ENCODE data around the gene IMMP2L.

Gene IMMP2L

GRCh38 chr7:110733221-110733620 is 829.1 kb downstream of the IMMP2L start:
- Histone ChIP-seq H3K36me3 (ENCODE audit: control insufficient read depth in 1 of 2, insufficient read depth in 2 of 2, low read length in 2 of 2) (no peaks in the 10 kb centered on the region), H3K4me3 (ENCODE audit: low read depth in 1 of 2, low read length in 2 of 2) (no peak overlapping the region), H3K9me3 (ENCODE audit: control insufficient read depth in 1 of 2, low read length in 2 of 2) (no peaks in the 10 kb centered on the region), H3K27ac (ENCODE audit: low read length) (no peak overlapping the region), H3K4me1 (ENCODE audit: control insufficient read depth in 1 of 2, insufficient read depth in 2 of 2, low read length in 2 of 2) (no peaks in the 10 kb centered on the region), H3K27me3 (ENCODE audit: low read depth, low read length) (no peaks in the 10 kb centered on the region)

- Histone ChIP-seq H3K4me1 (ENCODE audit: control insufficient read depth in 1 of 2, insufficient read depth in 2 of 2, low read length in 2 of 2) (no peaks in the 10 kb centered on the region), H3K27ac (ENCODE audit: low read length) (no peak overlapping the region), H3K36me3 (ENCODE audit: control insufficient read depth in 1 of 2, insufficient read depth in 2 of 2, low read length in 2 of 2) (no peaks in the 10 kb centered on the region), H3K4me3 (ENCODE audit: low read depth in 1 of 2, low read length in 2 of 2) (no peak overlapping the region), H3K9me3 (ENCODE audit: control insufficient read depth in 1 of 2, low read length in 2 of 2) (no peaks in the 10 kb centered on the region), H3K27me3 (ENCODE audit: low read depth, low read length) (no peaks in the 10 kb centered on the region)
These were observed 837.5 kb downstream of the IMMP2L start for GRCh38 chr7:110724811-110725210.

GRCh38 chr7:110721395-110721794 is 840.9 kb downstream of the IMMP2L start:
- no peaks in the 10 kb centered on the region for H3K9me3 ChIP-seq (ENCODE audit: control insufficient read depth in 1 of 2, low read length in 2 of 2)
- no peaks in the 10 kb centered on the region for H3K36me3 ChIP-seq (ENCODE audit: control insufficient read depth in 1 of 2, insufficient read depth in 2 of 2, low read length in 2 of 2)
- H3K4me1 ChIP-seq (ENCODE audit: control insufficient read depth in 1 of 2, insufficient read depth in 2 of 2, low read length in 2 of 2): no peaks in the 10 kb centered on the region
- H3K27me3 ChIP-seq (ENCODE audit: low read depth, low read length): no peaks in the 10 kb centered on the region
- no peak overlapping the region for H3K27ac ChIP-seq (ENCODE audit: low read length)
- H3K4me3 ChIP-seq (ENCODE audit: low read depth in 1 of 2, low read length in 2 of 2): no peak overlapping the region

- H3K27me3 ChIP-seq (ENCODE audit: low read depth, low read length): no peaks in the 10 kb centered on the region
- no peaks in the 10 kb centered on the region for H3K36me3 ChIP-seq (ENCODE audit: control insufficient read depth in 1 of 2, insufficient read depth in 2 of 2, low read length in 2 of 2)
- H3K9me3 ChIP-seq (ENCODE audit: control insufficient read depth in 1 of 2, low read length in 2 of 2): no peaks in the 10 kb centered on the region
- H3K4me1 ChIP-seq (ENCODE audit: control insufficient read depth in 1 of 2, insufficient read depth in 2 of 2, low read length in 2 of 2): no peaks in the 10 kb centered on the region
- no peak overlapping the region for H3K4me3 ChIP-seq (ENCODE audit: low read depth in 1 of 2, low read length in 2 of 2)
- H3K27ac ChIP-seq (ENCODE audit: low read length): no peak overlapping the region
These were observed 841.7 kb downstream of the IMMP2L start for GRCh38 chr7:110720626-110721025.

GRCh38 chr7:110719741-110720140 is 842.6 kb downstream of the IMMP2L start:
- H3K4me3 ChIP-seq (ENCODE audit: low read depth in 1 of 2, low read length in 2 of 2): no peak overlapping the region
- H3K27ac ChIP-seq (ENCODE audit: low read length): no peak overlapping the region
- no peaks in the 10 kb centered on the region for H3K27me3 ChIP-seq (ENCODE audit: low read depth, low read length)
- no peaks in the 10 kb centered on the region for H3K9me3 ChIP-seq (ENCODE audit: control insufficient read depth in 1 of 2, low read length in 2 of 2)
- no peaks in the 10 kb centered on the region for H3K36me3 ChIP-seq (ENCODE audit: control insufficient read depth in 1 of 2, insufficient read depth in 2 of 2, low read length in 2 of 2)
- H3K4me1 ChIP-seq (ENCODE audit: control insufficient read depth in 1 of 2, insufficient read depth in 2 of 2, low read length in 2 of 2): no peaks in the 10 kb centered on the region

- Histone ChIP-seq H3K9me3 (ENCODE audit: control insufficient read depth in 1 of 2, low read length in 2 of 2) (no peaks in the 10 kb centered on the region), H3K27me3 (ENCODE audit: low read depth, low read length) (no peaks in the 10 kb centered on the region), H3K27ac (ENCODE audit: low read length) (no peak overlapping the region), H3K36me3 (ENCODE audit: control insufficient read depth in 1 of 2, insufficient read depth in 2 of 2, low read length in 2 of 2) (no peaks in the 10 kb centered on the region), H3K4me3 (ENCODE audit: low read depth in 1 of 2, low read length in 2 of 2) (no peak overlapping the region), H3K4me1 (ENCODE audit: control insufficient read depth in 1 of 2, insufficient read depth in 2 of 2, low read length in 2 of 2) (no peaks in the 10 kb centered on the region)
These were observed 843.6 kb downstream of the IMMP2L start for GRCh38 chr7:110718503-110719205.

- no peaks in the 10 kb centered on the region for H3K27me3 ChIP-seq (ENCODE audit: low read depth, low read length)
- peaks cover 0 to 3% of the 10 kb centered on the region in 2 donors for H3K9me3 ChIP-seq (ENCODE audit: control insufficient read depth in 1 of 2, low read length in 2 of 2)
- H3K4me3 ChIP-seq (ENCODE audit: low read depth in 1 of 2, low read length in 2 of 2): no peak overlapping the region
- no peaks in the 10 kb centered on the region for H3K4me1 ChIP-seq (ENCODE audit: control insufficient read depth in 1 of 2, insufficient read depth in 2 of 2, low read length in 2 of 2)
- no peaks in the 10 kb centered on the region for H3K36me3 ChIP-seq (ENCODE audit: control insufficient read depth in 1 of 2, insufficient read depth in 2 of 2, low read length in 2 of 2)
- H3K27ac ChIP-seq (ENCODE audit: low read length): no peak overlapping the region
These were observed 858.1 kb downstream of the IMMP2L start for GRCh38 chr7:110704225-110704624.

GRCh38 chr7:110698576-110698975 is 863.7 kb downstream of the IMMP2L start:
- no peaks in the 10 kb centered on the region for H3K27me3 ChIP-seq (ENCODE audit: low read depth, low read length)

GRCh38 chr7:110693344-110693743 is 868.9 kb downstream of the IMMP2L start:
- Histone ChIP-seq H3K4me1 (ENCODE audit: control insufficient read depth in 1 of 2, insufficient read depth in 2 of 2, low read length in 2 of 2) (no peaks in the 10 kb centered on the region), H3K27me3 (ENCODE audit: low read depth, low read length) (no peaks in the 10 kb centered on the region), H3K9me3 (ENCODE audit: control insufficient read depth in 1 of 2, low read length in 2 of 2) (no peaks in the 10 kb centered on the region), H3K36me3 (ENCODE audit: control insufficient read depth in 1 of 2, insufficient read depth in 2 of 2, low read length in 2 of 2) (no peaks in the 10 kb centered on the region), H3K4me3 (ENCODE audit: low read depth in 1 of 2, low read length in 2 of 2) (no peak overlapping the region), H3K27ac (ENCODE audit: low read length) (no peak overlapping the region)

More at GRCh38 chr7:110698576-110698975, 863.7 kb downstream of the IMMP2L start:
- H3K27ac ChIP-seq (ENCODE audit: low read length): no peak overlapping the region
- no peaks in the 10 kb centered on the region for H3K9me3 ChIP-seq (ENCODE audit: control insufficient read depth in 1 of 2, low read length in 2 of 2)
- no peak overlapping the region for H3K4me3 ChIP-seq (ENCODE audit: low read depth in 1 of 2, low read length in 2 of 2)
- no peaks in the 10 kb centered on the region for H3K4me1 ChIP-seq (ENCODE audit: control insufficient read depth in 1 of 2, insufficient read depth in 2 of 2, low read length in 2 of 2)
- H3K36me3 ChIP-seq (ENCODE audit: control insufficient read depth in 1 of 2, insufficient read depth in 2 of 2, low read length in 2 of 2): no peaks in the 10 kb centered on the region

GRCh38 chr7:110688908-110689307 is 873.4 kb downstream of the IMMP2L start:
- H3K36me3 ChIP-seq (ENCODE audit: control insufficient read depth in 1 of 2, insufficient read depth in 2 of 2, low read length in 2 of 2): no peaks in the 10 kb centered on the region
- no peaks in the 10 kb centered on the region for H3K9me3 ChIP-seq (ENCODE audit: control insufficient read depth in 1 of 2, low read length in 2 of 2)
- no peak overlapping the region for H3K27ac ChIP-seq (ENCODE audit: low read length)
- no peak overlapping the region for H3K4me3 ChIP-seq (ENCODE audit: low read depth in 1 of 2, low read length in 2 of 2)
- no peaks in the 10 kb centered on the region for H3K4me1 ChIP-seq (ENCODE audit: control insufficient read depth in 1 of 2, insufficient read depth in 2 of 2, low read length in 2 of 2)
- no peaks in the 10 kb centered on the region for H3K27me3 ChIP-seq (ENCODE audit: low read depth, low read length)

- Histone ChIP-seq H3K27me3 (ENCODE audit: low read depth, low read length) (no peaks in the 10 kb centered on the region), H3K9me3 (ENCODE audit: control insufficient read depth in 1 of 2, low read length in 2 of 2) (no peaks in the 10 kb centered on the region), H3K4me1 (ENCODE audit: control insufficient read depth in 1 of 2, insufficient read depth in 2 of 2, low read length in 2 of 2) (no peaks in the 10 kb centered on the region), H3K27ac (ENCODE audit: low read length) (no peak overlapping the region), H3K36me3 (ENCODE audit: control insufficient read depth in 1 of 2, insufficient read depth in 2 of 2, low read length in 2 of 2) (no peaks in the 10 kb centered on the region), H3K4me3 (ENCODE audit: low read depth in 1 of 2, low read length in 2 of 2) (no peak overlapping the region)
These were observed 876.4 kb downstream of the IMMP2L start for GRCh38 chr7:110685899-110686298.

GRCh38 chr7:110681941-110682340 is 880.4 kb downstream of the IMMP2L start:
- no peak overlapping the region for H3K4me3 ChIP-seq (ENCODE audit: low read depth in 1 of 2, low read length in 2 of 2)
- H3K4me1 ChIP-seq (ENCODE audit: control insufficient read depth in 1 of 2, insufficient read depth in 2 of 2, low read length in 2 of 2): no peaks in the 10 kb centered on the region
- H3K27ac ChIP-seq (ENCODE audit: low read length): no peak overlapping the region
- no peaks in the 10 kb centered on the region for H3K36me3 ChIP-seq (ENCODE audit: control insufficient read depth in 1 of 2, insufficient read depth in 2 of 2, low read length in 2 of 2)
- H3K27me3 ChIP-seq (ENCODE audit: low read depth, low read length): no peaks in the 10 kb centered on the region
- H3K9me3 ChIP-seq (ENCODE audit: control insufficient read depth in 1 of 2, low read length in 2 of 2): no peaks in the 10 kb centered on the region

Data from muscle layer of duodenum (tissue), 2 donors.